Measurements from ENCODE around the gene GLP1R.
"Not testable (repeated sequence)": the region's sequence is repeated elsewhere in the genome, so short reads cannot be mapped to it uniquely, and the experiment has no call there.

GLP1R gene

GRCh38 chr6:39136207-39136606 lies 87.6 kb downstream of the GLP1R start:
- not testable (repeated sequence) for DNase-seq

GRCh38 chr6:39137245-39137644 lies 88.7 kb downstream of the GLP1R start:
- no peak for DNase-seq

Data from activated T-cell treated with anti-CD3 and anti-CD28 coated beads for 4 hours (primary cell).